IMR-90 (cell line): ENCODE measurements around the gene C2orf92. TPM values are rescaled to one million over a fixed set of nuclear protein-coding genes. Genes with fewer than 3 reads are reported as not detected.

Experiments
- ATAC-seq: fragments of 200-7000 bp; cut with Tn5 transposase; 2 replicates; pipeline ENCODE4 v1.9.1; 2020; ENCODE audit warnings: low read depth, mild to moderate bottlenecking, moderate library complexity
- BruUV-seq: library from RNA; stranded (reverse); fragments of 400-500 nt; replicated peaks from 2 replicates; lab custom pipeline; 2021; lab: Mats Ljungman, UMichigan
- CTCF ChIA-PET: fragments of 300-600 bp; formaldehyde crosslinking; extraction: SDS; loops from one replicate; lab custom pipeline; 2021; ENCODE audit warnings: antibody characterized with exemption; lab: Yijun Ruan, JAX
- POLR2A ChIA-PET: fragments of 300-600 bp; sonication (Branson Sonifier 250); formaldehyde crosslinking; loops from one replicate; lab custom pipeline; 2022; ENCODE audit warnings: antibody characterized with exemption; ENCODE audit not compliant: unreplicated experiment; lab: Charles Lee
- DNase-seq: peaks from one replicate; pipeline ENCODE4 v3.0.0; 2013
- H2AFZ ChIP-seq: replicated peaks from 2 replicates; pipeline ENCODE3; 2013; ENCODE audit warnings: low read length, mild to moderate bottlenecking; ENCODE audit not compliant: poor library complexity
- H2AK5ac ChIP-seq: 2 replicates; pipeline ENCODE4 v1.6.1; 2013; ENCODE audit warnings: low read depth, low read length, inconsistent platforms
- H2AK9ac ChIP-seq: replicated peaks from 2 replicates; pipeline ENCODE3; 2013; ENCODE audit warnings: mild to moderate bottlenecking, low read depth, low read length, moderate library complexity; ENCODE audit not compliant: poor library complexity
- H2BK120ac ChIP-seq: 2 replicates; pipeline ENCODE4 v1.6.1; 2013; ENCODE audit warnings: low read depth, low read length, inconsistent platforms
- H2BK15ac ChIP-seq: 3 replicates; pipeline ENCODE4 v1.6.1; 2013; ENCODE audit warnings: low read depth, low read length, inconsistent platforms
- H2BK20ac ChIP-seq: 2 replicates; pipeline ENCODE4 v1.6.1; 2013; ENCODE audit warnings: low read depth, mild to moderate bottlenecking, inconsistent platforms, low read length, moderate library complexity
- H2BK5ac ChIP-seq: 2 replicates; pipeline ENCODE4 v1.6.1; 2013; ENCODE audit warnings: mild to moderate bottlenecking, low read depth, low read length, inconsistent platforms; ENCODE audit not compliant: poor library complexity, severe bottlenecking
- H3K14ac ChIP-seq: replicated peaks from 2 replicates; pipeline ENCODE4 v1.6.1; 2013; ENCODE audit warnings: low read depth, low read length, inconsistent platforms
- H3K18ac ChIP-seq: 2 replicates; pipeline ENCODE4 v1.6.1; 2013; ENCODE audit warnings: low read depth, low read length, control low read depth
- H3K23ac ChIP-seq: 2 replicates; pipeline ENCODE4 v1.6.1; 2013; ENCODE audit warnings: low read depth, low read length, inconsistent platforms
- H3K27ac ChIP-seq: 2 replicates; pipeline ENCODE4 v1.5.1; 2013; ENCODE audit warnings: mild to moderate bottlenecking, control low read depth, low read length; ENCODE audit not compliant: insufficient read depth
- H3K27me3 ChIP-seq: 2 replicates; pipeline ENCODE4 v1.6.1; 2013; ENCODE audit warnings: low read length; ENCODE audit not compliant: control insufficient read depth, insufficient read depth
- H3K36me3 ChIP-seq: 2 replicates; pipeline ENCODE4 v1.6.1; 2013; ENCODE audit warnings: low read length, mixed read lengths; ENCODE audit not compliant: control insufficient read depth, insufficient read depth
- H3K4ac ChIP-seq: 2 replicates; pipeline ENCODE4 v1.6.1; 2013; ENCODE audit warnings: low read depth, low read length, inconsistent platforms
- H3K4me1 ChIP-seq: 2 replicates; pipeline ENCODE4 v1.6.1; 2013; ENCODE audit warnings: low read length, mixed read lengths; ENCODE audit not compliant: control insufficient read depth, insufficient read depth
- H3K4me2 ChIP-seq: 2 replicates; pipeline ENCODE4 v1.6.1; 2013; ENCODE audit warnings: low read depth, mild to moderate bottlenecking, control low read depth, low read length, moderate library complexity
- H3K4me3 ChIP-seq: 2 replicates; pipeline ENCODE4 v1.5.1; 2013; ENCODE audit warnings: low read depth, mild to moderate bottlenecking, control low read depth, low read length, moderate library complexity; ENCODE audit not compliant: insufficient read depth
- H3K56ac ChIP-seq: 2 replicates; pipeline ENCODE4 v1.6.1; 2013; ENCODE audit warnings: low read length, inconsistent platforms; ENCODE audit not compliant: insufficient read depth; ENCODE audit errors: extremely low read depth
- H3K79me1 ChIP-seq, 2 experiments: 2 replicates each; pipeline ENCODE4 v1.6.1; 2013; ENCODE audit warnings: low read length in 2 of 2, inconsistent platforms in 1 of 2, low read depth in 1 of 2
- H3K9ac ChIP-seq: 2 replicates; pipeline ENCODE4 v1.6.1; 2013; ENCODE audit warnings: low read depth, low read length, control low read depth
- H3K9me1 ChIP-seq: 2 replicates; pipeline ENCODE4 v1.6.1; 2013; ENCODE audit warnings: low read length, inconsistent platforms; ENCODE audit not compliant: insufficient read depth
- H3K9me3 ChIP-seq: 2 replicates; pipeline ENCODE4 v1.6.1; 2013; ENCODE audit warnings: low read length; ENCODE audit not compliant: control insufficient read depth, insufficient read depth
- H4K20me1 ChIP-seq: 2 replicates; pipeline ENCODE4 v1.6.1; 2013; ENCODE audit warnings: low read length, inconsistent platforms; ENCODE audit not compliant: insufficient read depth
- H4K5ac ChIP-seq: 2 replicates; pipeline ENCODE4 v1.6.1; 2013; ENCODE audit warnings: mild to moderate bottlenecking, low read depth, low read length, control low read depth
- H4K8ac ChIP-seq, 2 experiments: 2 replicates each; pipeline ENCODE4 v1.6.1; 2013; ENCODE audit warnings: low read depth in 2 of 2, low read length in 2 of 2, control low read depth in 1 of 2, inconsistent platforms in 1 of 2
- H4K91ac ChIP-seq: 2 replicates; pipeline ENCODE4 v1.6.1; 2013; ENCODE audit warnings: low read depth, low read length, inconsistent platforms; ENCODE audit not compliant: insufficient read depth
- BHLHE40 ChIP-seq: fragments of 150-350 bp; IDR thresholded peaks from 2 replicates; pipeline ENCODE4 v1.6.1; 2016; ENCODE audit warnings: mild to moderate bottlenecking, low read depth, low read length
- CEBPB ChIP-seq: IDR thresholded peaks from 2 replicates; pipeline ENCODE4 v1.6.1; 2012; ENCODE audit warnings: low read depth, low read length, improper control_type of control experiment
- CTCF ChIP-seq: conservative IDR thresholded peaks from 2 replicates; pipeline ENCODE4 v1.5.1; 2012; ENCODE audit warnings: mild to moderate bottlenecking, low read depth, low read length, improper control_type of control experiment
- ELK1 ChIP-seq: fragments of 150-350 bp; IDR thresholded peaks from 2 replicates; pipeline ENCODE4 v1.6.1; 2016; ENCODE audit warnings: low read depth, mild to moderate bottlenecking, low read length, moderate library complexity, borderline replicate concordance
- MAZ ChIP-seq: IDR thresholded peaks from 2 replicates; pipeline ENCODE4 v1.6.1; 2012; ENCODE audit warnings: low read depth, mild to moderate bottlenecking, low read length, improper control_type of control experiment, moderate library complexity, borderline replicate concordance
- MXI1 ChIP-seq: IDR thresholded peaks from 2 replicates; pipeline ENCODE4 v1.6.1; 2012; ENCODE audit warnings: low read depth, mild to moderate bottlenecking, low read length, moderate library complexity, borderline replicate concordance
- NFE2L2 ChIP-seq: fragments of 150-350 bp; IDR thresholded peaks from 2 replicates; pipeline ENCODE4 v1.6.1; 2016; ENCODE audit warnings: low read depth, mild to moderate bottlenecking, low read length
- POLR2A ChIP-seq: IDR thresholded peaks from 2 replicates; pipeline ENCODE4 v1.6.1; 2012; ENCODE audit warnings: mild to moderate bottlenecking, low read depth, low read length
- RAD21 ChIP-seq: IDR thresholded peaks from 2 replicates; pipeline ENCODE4 v1.6.1; 2012; ENCODE audit warnings: low read length, improper control_type of control experiment
- USF2 ChIP-seq: fragments of 150-350 bp; IDR thresholded peaks from 2 replicates; pipeline ENCODE4 v1.6.1; 2017; ENCODE audit warnings: mild to moderate bottlenecking, antibody characterized with exemption, low read length, low read depth
- WGBS, 2 experiments: methylation state at CpG; one replicate each; pipeline versions ENCODE4 v1.1.5 to v1.1.7; 2013; ENCODE audit warnings: missing lambda C conversion rate in 2 of 2; ENCODE audit not compliant: insufficient read length in 1 of 2; ENCODE audit errors: extremely low coverage in 2 of 2; 5-methylcytosine and 5-hydroxymethylcytosine counted together
- dilution Hi-C: fragments of 300-500 bp; cut with HindIII; formaldehyde crosslinking; loops from one replicate; pipeline ENCODE4 v1.14.3; 2018; ENCODE audit warnings: low sequenced_read_pairs; ENCODE audit not compliant: unreplicated experiment
- in situ Hi-C: fragments of 300-500 bp; cut with MboI; formaldehyde crosslinking; loops from 3 replicates; pipeline ENCODE4 v1.14.3; 2019; ENCODE audit warnings: low sequenced_read_pairs, inconsistent platforms, mixed read lengths
- intact Hi-C: fragments of 100-400 bp; cut with micrococcal nuclease; formaldehyde crosslinking; loops from 2 replicates; pipeline ENCODE4 v1.10.0; 2022
- polyA plus RNA-seq, 3 experiments: library from polyadenylated mRNA; depleted of rRNA; stranded (reverse); fragments of >200 nt; gene quantifications; 2 replicates each; pipeline ENCODE4 v1.2.3, GENCODE V29; 2012; ENCODE audit warnings: low replicate concordance in 1 of 3
- total RNA-seq: library from RNA; depleted of rRNA; stranded (reverse); fragments of >200 nt; gene quantifications from 2 replicates; pipeline ENCODE4 v1.2.3, GENCODE V29; 2012

Gene C2orf92
- total and polyA plus RNA-seq, 2 of the 4 experiments (the other 2 are of a cell fraction), result 0.90 to 2.5 TPM

GRCh38 chr2:97702731-97703470 lies 33.4 kb downstream of the C2orf92 start:
- H3K4me3 ChIP-seq, result no peak overlapping the region
- H2BK15ac ChIP-seq, result no peak overlapping the region
- dilution Hi-C loops, result no loop called here
- no peaks in the 10 kb centered on the region for H3K9me3 ChIP-seq
- peaks cover 4% of the 10 kb centered on the region for H3K27me3 ChIP-seq
- H4K20me1 ChIP-seq, result no peaks in the 10 kb centered on the region
- BruUV-seq, result no TSS peak
- H3K14ac ChIP-seq, result no peak overlapping the region
- no peak overlapping the region for H4K5ac ChIP-seq
- intact Hi-C loops, result loop anchor here (5.0 to 10.0 kb wide), 4 partner anchors 62 to 1132 kb away; partner anchors contain the start of gene TMEM131
- CTCF ChIA-PET, result interaction anchor here (1.5 kb wide), 1 partner anchor 112 kb away, joined by 3 read pairs; no protein-coding TSS in a partner anchor
- H3K4me2 ChIP-seq, result no peak overlapping the region
- no peak overlapping the region for H3K9ac ChIP-seq
- no peaks in the 10 kb centered on the region for H3K36me3 ChIP-seq
- H3K18ac ChIP-seq, result no peak overlapping the region
- H2BK120ac ChIP-seq, result no peak overlapping the region
- no peaks in the 10 kb centered on the region for H3K4me1 ChIP-seq
- POLR2A ChIA-PET, result no interaction called here
- in situ Hi-C loops, result loop anchor here (10.0 kb wide), 1 partner anchor 682 kb away; no protein-coding TSS in a partner anchor
- no peak overlapping the region for H2BK20ac ChIP-seq
- no CpG with 5 or more reads among the region's 19 CpGs for WGBS, 2 experiments
- ATAC-seq (no peak), DNase-seq (no peak)
- no peaks in the 10 kb centered on the region for H3K79me1 ChIP-seq
- H4K8ac ChIP-seq, result no peak overlapping the region
- no peak overlapping the region for H3K27ac ChIP-seq
- no peak overlapping the region for H2AFZ ChIP-seq
- H3K9me1 ChIP-seq, result no peaks in the 10 kb centered on the region
- no peak overlapping the region for H3K23ac ChIP-seq
- H2AK9ac ChIP-seq, result no peak overlapping the region
- TF ChIP-seq POLR2A, result no peak
- TF ChIP-seq CTCF, result no peak
- TF ChIP-seq MXI1, result no peak
- TF ChIP-seq RAD21, result no peak
- TF ChIP-seq NFE2L2, result no peak
- TF ChIP-seq MAZ, result no peak
- no peak for TF ChIP-seq USF2
- TF ChIP-seq ELK1, result no peak
- no peak for TF ChIP-seq BHLHE40
- TF ChIP-seq CEBPB, result no peak
- no peak overlapping the region for H2AK5ac ChIP-seq
- no peak overlapping the region for H2BK5ac ChIP-seq
- H3K4ac ChIP-seq, result no peak overlapping the region
- no peak overlapping the region for H3K56ac ChIP-seq
- no peak overlapping the region for H4K91ac ChIP-seq
